H1 (cell line): ENCODE data around the gene NHS. TPM values are rescaled to one million over a fixed set of nuclear protein-coding genes. Genes with fewer than 3 reads are reported as not detected.

ENCODE experiments used
- EZH2 ChIP-seq: fragments of 200-600 bp; sonication (generic); IDR thresholded peaks from 2 replicates; pipeline ENCODE4 v1.7.1; 2012; ENCODE audit warnings: low read depth, mild to moderate bottlenecking, moderate library complexity, low read length, inconsistent platforms; ENCODE audit not compliant: severe bottlenecking
- polyA plus RNA-seq, 7 experiments: library from polyadenylated mRNA; depleted of rRNA in 3 of 7; stranded (reverse) in 5 of 7; unstranded in 2 of 7; fragments of >200 nt in 5 of 7; fragments of 200-250 nt in 2 of 7; gene quantifications; 1 replicate in 5 of 7; 2 replicates in 1 of 7; 4 replicates in 1 of 7; pipeline versions ENCODE4 v1.2.1 to v1.2.3, GENCODE V29; 2011 to 2013; ENCODE audit warnings: missing spikeins in 2 of 7, mixed read lengths in 2 of 7
- total RNA-seq: library from RNA; stranded (reverse); fragmentation: NEBNext Ultra II Directional; extraction: Animal tissue kit (Norgen Biotek cat#: 25700); gene quantifications from 2 replicates; pipeline ENCODE4 v1.2.1, GENCODE V29; 2021

NHS gene
- total and polyA plus RNA-seq, 2 of the 8 experiments (the other 6 are each of a cell fraction or from before 2014, with no cell fraction given): 2.2 to 6.7 TPM

DNA sequence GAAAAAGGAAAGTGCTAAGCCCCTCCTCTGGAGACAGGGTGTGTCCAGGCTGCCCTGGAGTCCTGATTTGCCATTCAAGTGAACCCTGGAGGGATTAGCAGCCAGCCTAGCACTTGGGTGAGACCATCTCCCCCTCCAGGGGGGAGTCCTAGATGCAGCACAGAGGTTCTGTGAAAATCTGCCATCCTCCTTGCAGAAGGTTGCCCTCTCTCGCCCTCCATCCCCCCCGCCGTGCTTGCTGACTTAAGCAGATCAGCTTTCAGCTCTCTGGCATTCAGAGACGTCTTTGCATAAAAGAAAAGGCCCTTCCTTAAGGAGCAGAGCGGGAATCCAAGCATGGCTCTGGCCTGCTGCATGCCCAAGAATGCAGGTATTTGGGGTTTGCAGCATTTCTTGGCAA, 260.2 kb downstream of the NHS start (continued):
- no peak for TF ChIP-seq EZH2
